Glomerular endothelial cell (primary cell): Measurements from ENCODE around the gene FAAP20. TPM values are rescaled to one million over a fixed set of nuclear protein-coding genes. Genes with fewer than 3 reads are reported as not detected.

ENCODE experiments used
- total RNA-seq: library from RNA; depleted of rRNA; stranded (reverse); fragments of >200 nt; gene quantifications from 2 replicates; pipeline ENCODE4 v1.2.3, GENCODE V29; 2015

FAAP20 gene
- total RNA-seq, 1 donor from 2014 or later, result 56.9 TPM

Other genes starting within 250 kb of the FAAP20 start
- not detected in 2 replicates for gene CFAP74, start 191.0 kb downstream of the FAAP20 start, total RNA-seq
- not detected in 2 replicates for gene GABRD, start 175.4 kb downstream of the FAAP20 start, total RNA-seq
- 2.3 and 4.0 TPM in 2 replicates for gene PRKCZ, start 144.4 kb downstream of the FAAP20 start, total RNA-seq
- 50.6 and 84.2 TPM in 2 replicates for gene SKI, start 33.5 kb upstream of the FAAP20 start, total RNA-seq
- gene MORN1, start 196.8 kb upstream of the FAAP20 start, total RNA-seq, result 6.6 and 7.1 TPM in 2 replicates
- gene RER1, start 197.1 kb upstream of the FAAP20 start, total RNA-seq, result 103 and 119 TPM in 2 replicates
- 26.0 and 31.9 TPM in 2 replicates for gene PEX10, start 217.8 kb upstream of the FAAP20 start, total RNA-seq